Lower leg skin (tissue), 4 donors: ENCODE results near the gene SLC25A25. TPM values are rescaled to one million over a fixed set of nuclear protein-coding genes. Genes with fewer than 3 reads are reported as not detected.

Experiments used
- DNase-seq, 2 donors: peaks; one replicate each; pipeline ENCODE4 v3.0.0-alpha.2; 2019; ENCODE audit warnings: low spot score in 2 of 2
- H3K4me3 ChIP-seq: fragments of 200-600 bp; sonication (generic); 2 replicates; pipeline ENCODE4 v1.5.1; 2017; ENCODE audit warnings: mild to moderate bottlenecking, low read depth; ENCODE audit not compliant: poor library complexity, severe bottlenecking
- CTCF ChIP-seq, 3 donors: fragments of 450-650 bp; IDR thresholded peaks; one replicate each; pipeline ENCODE4 v1.5.1; 2016; ENCODE audit warnings: antibody characterized with exemption in 3 of 3, mild to moderate bottlenecking in 3 of 3, moderate library complexity in 2 of 3
- POLR2A ChIP-seq, 2 donors: fragments of 450-650 bp; IDR thresholded peaks; one replicate each; pipeline ENCODE4 v1.6.1; 2016 to 2017; ENCODE audit warnings: antibody characterized with exemption in 2 of 2, mild to moderate bottlenecking in 1 of 2, moderate library complexity in 1 of 2
- WGBS, 2 donors: methylation state at CpG; one replicate each; pipeline ENCODE4 v1.1.5; 2018; 5-methylcytosine and 5-hydroxymethylcytosine counted together
- intact Hi-C: fragments of 100-400 bp; cut with DNase I; formaldehyde crosslinking; loops from one replicate; pipeline ENCODE4 v1.15.0; 2023; ENCODE audit warnings: low total_unique reads
- total RNA-seq, 4 donors: library from RNA; depleted of rRNA; stranded (reverse); fragments of >200 nt; gene quantifications; one replicate each; pipeline ENCODE4 v1.1.0, GENCODE V29; 2016

Gene SLC25A25
- total RNA-seq, 4 donors from 2014 or later: 26.4 to 40.3 (median 32.0) TPM

DNA sequence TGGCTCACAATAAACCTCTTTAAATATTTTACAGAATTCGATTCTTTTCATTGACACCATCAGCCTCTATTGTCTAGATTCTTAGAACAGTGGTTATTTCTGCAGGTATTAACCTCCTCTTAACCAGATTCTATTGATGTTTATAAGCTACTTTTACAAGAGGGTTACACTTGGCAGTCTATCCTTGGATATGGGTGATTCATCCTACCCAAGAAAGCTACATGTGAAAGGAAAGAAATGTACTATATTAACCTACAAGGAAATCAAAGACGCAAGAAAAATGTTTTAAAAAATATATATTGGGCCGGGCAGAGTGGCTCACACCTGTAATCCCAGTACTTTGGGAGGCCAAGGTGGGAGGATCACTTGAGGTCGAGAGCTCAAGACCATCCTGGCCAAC lies 16.7 kb downstream of the SLC25A25 start:
- DNase-seq: no peak
- H3K4me3 ChIP-seq: no peak overlapping the region
- 93 to 94% methylated on average over 4 of the region's 4 CpGs for WGBS, 2 donors
- TF ChIP-seq POLR2A (IDR thresholded peaks at IDR 0.05) (no peak), CTCF (IDR thresholded peaks at IDR 0.05) (no peak)
- intact Hi-C loops: no loop called here

- WGBS, 2 donors: 88 to 91% methylated on average over 4 of the region's 4 CpGs
- DNase-seq: no peak
- intact Hi-C loops: no loop called here
- TF ChIP-seq CTCF (IDR thresholded peaks at IDR 0.05): no peak
- no peak for TF ChIP-seq POLR2A (IDR thresholded peaks at IDR 0.05)
- no peak overlapping the region for H3K4me3 ChIP-seq
Observed at GRCh38 chr9:128085943-128086342, 17.9 kb downstream of the SLC25A25 start.

- WGBS, 2 donors: 77 to 78% methylated on average over 10 of the region's 10 CpGs
- intact Hi-C loops: no loop called here
- H3K4me3 ChIP-seq: no peak overlapping the region
- no peak for TF ChIP-seq CTCF (IDR thresholded peaks at IDR 0.05)
- no peak for DNase-seq
Observed at GRCh38 chr9:128087262-128087661, 19.2 kb downstream of the SLC25A25 start.

DNA sequence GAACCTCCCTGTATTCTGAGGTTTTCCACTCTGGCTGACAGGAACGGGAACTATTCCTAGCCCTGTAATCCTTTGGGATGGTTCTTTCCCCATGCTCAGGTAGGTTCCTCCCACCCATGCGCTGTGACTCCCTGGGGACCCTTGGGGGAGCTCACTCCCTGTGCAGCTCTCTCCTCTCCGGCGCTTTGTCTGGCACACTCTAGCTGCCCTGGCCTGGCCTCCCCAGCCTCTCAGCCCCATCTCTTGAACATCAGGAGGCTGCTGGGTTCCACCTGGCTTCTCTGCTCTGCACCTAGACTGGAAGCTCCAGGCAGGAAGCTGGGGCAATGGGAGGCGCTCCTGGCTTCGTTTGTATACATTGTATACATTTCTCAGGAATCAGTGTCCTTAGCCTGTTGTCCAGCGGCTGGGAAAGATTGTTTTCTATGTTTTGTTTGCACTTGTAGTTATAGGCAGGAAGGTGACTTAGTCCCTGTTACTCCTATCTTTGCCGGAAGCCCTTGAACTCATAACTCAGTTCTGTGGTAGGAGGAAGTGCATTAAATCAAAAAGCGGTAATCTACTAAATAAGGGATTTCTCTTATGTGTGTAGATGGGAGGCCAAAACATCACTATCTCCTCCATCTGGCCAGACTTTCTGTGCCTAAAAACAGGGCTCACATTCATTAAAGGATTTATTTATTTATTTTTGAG lies 20.4 kb downstream of the SLC25A25 start:
- 77 to 79% methylated on average over 9 of the region's 9 CpGs for WGBS, 2 donors
- no peak for DNase-seq
- no peak for TF ChIP-seq POLR2A (IDR thresholded peaks at IDR 0.05)
- TF ChIP-seq CTCF (IDR thresholded peaks at IDR 0.05): no peak
- intact Hi-C loops: no loop called here
- H3K4me3 ChIP-seq: no peak overlapping the region

GRCh38 chr9:128089299-128089698 lies 21.3 kb downstream of the SLC25A25 start:
- no peak overlapping the region for H3K4me3 ChIP-seq
- WGBS, 2 donors: 90 to 100% methylated on average over 1 of the region's 1 CpG
- intact Hi-C loops: no loop called here
- TF ChIP-seq CTCF (IDR thresholded peaks at IDR 0.05) (no peak), POLR2A (IDR thresholded peaks at IDR 0.05) (no peak)
- no peak for DNase-seq

DNA sequence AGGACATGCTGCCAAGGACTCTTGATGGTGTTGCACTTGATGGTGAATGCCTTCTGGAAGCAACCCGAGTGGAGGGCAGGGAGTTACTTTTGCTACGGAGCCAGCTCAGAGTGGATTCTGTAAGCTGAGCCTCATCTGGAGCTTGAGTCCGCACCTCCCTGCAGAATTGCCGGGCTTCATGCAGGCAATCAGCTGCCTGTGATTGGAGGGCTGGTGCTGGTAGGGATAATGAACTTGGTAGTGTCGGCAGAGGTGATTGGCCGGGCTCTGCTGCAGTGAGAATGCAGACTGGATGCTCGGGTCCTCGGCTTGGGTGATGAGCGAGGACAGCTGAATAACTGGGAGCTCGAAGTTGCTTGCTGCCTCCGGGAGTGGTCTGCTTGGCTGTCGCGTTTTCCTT lies 23.1 kb downstream of the SLC25A25 start:
- 40 to 61% methylated on average over 13 of the region's 13 CpGs for WGBS, 2 donors
- intact Hi-C loops: no loop called here
- H3K4me3 ChIP-seq: no peak overlapping the region
- no peak for TF ChIP-seq CTCF (IDR thresholded peaks at IDR 0.05)
- TF ChIP-seq POLR2A (IDR thresholded peaks at IDR 0.05): no peak
- DNase-seq: peak; percentile 55 to 91
